Ishikawa (cell line): ENCODE measurements around the gene TMEM222.
A peak's percentile ranks its signal among the peaks of the same experiment; 100 is the strongest.

ENCODE experiments used
- CEBPB ChIP-seq: IDR thresholded peaks from 2 replicates; pipeline ENCODE4 v1.6.1; 2012
- CREB1 ChIP-seq: IDR thresholded peaks from 2 replicates; pipeline ENCODE4 v1.6.1; 2012; ENCODE audit warnings: low read depth
- EGR1 ChIP-seq: IDR thresholded peaks from 2 replicates; pipeline ENCODE4 v1.6.1; 2012
- EP300 ChIP-seq: IDR thresholded peaks from 2 replicates; pipeline ENCODE4 v1.6.1; 2012; ENCODE audit warnings: borderline replicate concordance
- FOXM1 ChIP-seq: IDR thresholded peaks from 2 replicates; pipeline ENCODE4 v1.6.1; 2012; ENCODE audit warnings: low read depth, borderline replicate concordance
- NFIC ChIP-seq: IDR thresholded peaks from 2 replicates; pipeline ENCODE4 v1.6.1; 2012
- RAD21 ChIP-seq: IDR thresholded peaks from 2 replicates; pipeline ENCODE4 v1.6.1; 2012; ENCODE audit warnings: low read depth
- TAF1 ChIP-seq: IDR thresholded peaks from 2 replicates; pipeline ENCODE4 v1.6.1; 2012; ENCODE audit warnings: low read depth, mild to moderate bottlenecking
- TCF12 ChIP-seq: IDR thresholded peaks from 2 replicates; pipeline ENCODE4 v1.6.1; 2012; ENCODE audit warnings: low read depth
- TEAD4 ChIP-seq: IDR thresholded peaks from 2 replicates; pipeline ENCODE4 v1.6.1; 2012
- YY1 ChIP-seq: IDR thresholded peaks from 2 replicates; pipeline ENCODE4 v1.6.1; 2012; ENCODE audit warnings: low read depth
- ZBTB7A ChIP-seq: IDR thresholded peaks from 2 replicates; pipeline ENCODE4 v1.6.1; 2012; ENCODE audit warnings: low read depth
- TF ChIP-seq, protein P1 (sequence below): IDR thresholded peaks from 2 replicates; pipeline ENCODE4 v1.6.1; 2012
- TF ChIP-seq, protein P2 (sequence below): IDR thresholded peaks from 2 replicates; pipeline ENCODE4 v1.6.1; 2012
- TF ChIP-seq, protein P3 (sequence below): IDR thresholded peaks from 2 replicates; pipeline ENCODE4 v1.6.1; 2012; ENCODE audit warnings: low read depth, mild to moderate bottlenecking

TMEM222 gene

DNA sequence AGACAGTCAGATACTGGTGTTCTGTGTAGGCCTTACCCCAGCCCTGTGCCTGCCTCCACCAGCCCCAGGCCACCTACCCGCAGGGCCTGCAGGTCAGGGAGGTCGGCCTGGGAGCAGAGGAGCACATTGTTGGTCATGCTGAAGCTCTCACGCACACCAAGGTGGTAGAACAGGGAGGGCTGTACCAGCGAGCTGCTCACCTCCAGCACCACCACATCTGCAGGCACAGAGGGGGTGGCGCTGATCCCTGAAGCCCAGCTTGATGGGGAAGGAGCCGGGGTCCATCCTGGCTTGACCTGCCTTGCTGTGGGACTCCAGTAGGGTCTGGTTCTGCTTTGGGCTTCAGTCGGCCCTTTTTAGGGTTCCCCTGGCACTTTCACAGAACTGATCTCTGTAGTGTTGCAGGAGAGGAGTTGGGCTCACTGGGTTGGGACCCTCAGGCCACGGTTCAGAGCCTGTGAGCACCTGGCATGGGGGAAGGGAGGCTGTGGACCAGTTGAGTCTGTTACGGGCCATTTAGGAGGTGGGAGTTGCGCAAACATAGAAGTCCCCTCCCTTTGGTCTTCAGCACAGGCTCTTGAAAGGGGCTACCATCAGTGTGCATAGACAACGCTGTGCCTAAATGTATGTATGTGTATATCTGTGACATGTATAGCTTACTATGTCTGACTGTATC, 42.9 kb downstream of the TMEM222 start:
- no peak for TF ChIP-seq TEAD4
- no peak for TF ChIP-seq EP300
- no peak for TF ChIP-seq CREB1
- no peak for TF ChIP-seq YY1
- TF ChIP-seq NFIC: no peak
- TF ChIP-seq, protein P1, sequence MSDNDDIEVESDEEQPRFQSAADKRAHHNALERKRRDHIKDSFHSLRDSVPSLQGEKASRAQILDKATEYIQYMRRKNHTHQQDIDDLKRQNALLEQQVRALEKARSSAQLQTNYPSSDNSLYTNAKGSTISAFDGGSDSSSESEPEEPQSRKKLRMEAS: no peak
- TF ChIP-seq, protein P2, sequence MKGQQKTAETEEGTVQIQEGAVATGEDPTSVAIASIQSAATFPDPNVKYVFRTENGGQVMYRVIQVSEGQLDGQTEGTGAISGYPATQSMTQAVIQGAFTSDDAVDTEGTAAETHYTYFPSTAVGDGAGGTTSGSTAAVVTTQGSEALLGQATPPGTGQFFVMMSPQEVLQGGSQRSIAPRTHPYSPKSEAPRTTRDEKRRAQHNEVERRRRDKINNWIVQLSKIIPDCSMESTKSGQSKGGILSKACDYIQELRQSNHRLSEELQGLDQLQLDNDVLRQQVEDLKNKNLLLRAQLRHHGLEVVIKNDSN: no peak
- no peak for TF ChIP-seq FOXM1
- TF ChIP-seq, protein P3, sequence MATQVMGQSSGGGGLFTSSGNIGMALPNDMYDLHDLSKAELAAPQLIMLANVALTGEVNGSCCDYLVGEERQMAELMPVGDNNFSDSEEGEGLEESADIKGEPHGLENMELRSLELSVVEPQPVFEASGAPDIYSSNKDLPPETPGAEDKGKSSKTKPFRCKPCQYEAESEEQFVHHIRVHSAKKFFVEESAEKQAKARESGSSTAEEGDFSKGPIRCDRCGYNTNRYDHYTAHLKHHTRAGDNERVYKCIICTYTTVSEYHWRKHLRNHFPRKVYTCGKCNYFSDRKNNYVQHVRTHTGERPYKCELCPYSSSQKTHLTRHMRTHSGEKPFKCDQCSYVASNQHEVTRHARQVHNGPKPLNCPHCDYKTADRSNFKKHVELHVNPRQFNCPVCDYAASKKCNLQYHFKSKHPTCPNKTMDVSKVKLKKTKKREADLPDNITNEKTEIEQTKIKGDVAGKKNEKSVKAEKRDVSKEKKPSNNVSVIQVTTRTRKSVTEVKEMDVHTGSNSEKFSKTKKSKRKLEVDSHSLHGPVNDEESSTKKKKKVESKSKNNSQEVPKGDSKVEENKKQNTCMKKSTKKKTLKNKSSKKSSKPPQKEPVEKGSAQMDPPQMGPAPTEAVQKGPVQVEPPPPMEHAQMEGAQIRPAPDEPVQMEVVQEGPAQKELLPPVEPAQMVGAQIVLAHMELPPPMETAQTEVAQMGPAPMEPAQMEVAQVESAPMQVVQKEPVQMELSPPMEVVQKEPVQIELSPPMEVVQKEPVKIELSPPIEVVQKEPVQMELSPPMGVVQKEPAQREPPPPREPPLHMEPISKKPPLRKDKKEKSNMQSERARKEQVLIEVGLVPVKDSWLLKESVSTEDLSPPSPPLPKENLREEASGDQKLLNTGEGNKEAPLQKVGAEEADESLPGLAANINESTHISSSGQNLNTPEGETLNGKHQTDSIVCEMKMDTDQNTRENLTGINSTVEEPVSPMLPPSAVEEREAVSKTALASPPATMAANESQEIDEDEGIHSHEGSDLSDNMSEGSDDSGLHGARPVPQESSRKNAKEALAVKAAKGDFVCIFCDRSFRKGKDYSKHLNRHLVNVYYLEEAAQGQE: no peak
- no peak for TF ChIP-seq CEBPB
- no peak for TF ChIP-seq EGR1
- no peak for TF ChIP-seq TCF12
- no peak for TF ChIP-seq RAD21
- no peak for TF ChIP-seq ZBTB7A
- TF ChIP-seq TAF1: no peak

DNA sequence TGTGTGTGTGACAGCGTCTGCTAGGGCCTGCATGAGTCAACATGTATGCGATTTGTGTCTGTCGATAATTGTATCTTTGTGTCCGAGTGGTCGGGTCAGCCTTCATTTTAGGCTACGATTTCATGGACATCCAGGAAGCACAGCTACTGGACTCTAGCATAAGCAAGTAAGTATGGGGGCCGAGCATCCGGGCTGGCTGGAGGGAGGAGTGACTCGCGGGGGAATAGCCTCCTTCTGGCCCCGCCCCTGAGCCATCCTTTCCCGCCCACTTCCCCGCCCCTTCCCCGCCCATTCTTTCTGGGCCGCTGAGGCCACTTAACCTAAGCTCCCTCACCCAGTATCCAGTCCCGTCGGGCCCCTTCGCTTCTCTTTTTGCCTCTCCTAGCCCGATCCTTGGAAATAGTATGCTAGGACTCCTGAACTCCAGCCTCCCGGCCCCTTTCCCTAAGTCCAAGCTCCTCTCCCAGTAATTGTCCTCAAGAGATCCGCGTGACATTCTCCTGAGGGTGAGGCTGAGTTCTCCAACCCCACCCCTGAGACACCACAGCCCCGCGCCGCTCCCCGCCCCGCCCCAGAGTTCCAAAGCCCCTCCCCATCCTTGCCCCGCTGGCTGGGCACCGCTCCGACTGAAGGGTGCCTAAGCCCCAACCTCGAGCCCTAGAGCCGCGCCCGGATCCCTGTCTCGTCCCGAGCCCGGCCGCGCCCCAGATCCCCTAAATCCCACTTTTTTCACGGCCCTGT, 43.6 kb downstream of the TMEM222 start:
- TF ChIP-seq TAF1 (0 out of 2 replicates have a peak, but pooled peaks have one; percentile 8), YY1 (no peak), EP300 (peak; percentile 58; the same call in 1 of the 2 replicates), ZBTB7A (peak; percentile 72)
- TF ChIP-seq, protein P1: no peak

DNA sequence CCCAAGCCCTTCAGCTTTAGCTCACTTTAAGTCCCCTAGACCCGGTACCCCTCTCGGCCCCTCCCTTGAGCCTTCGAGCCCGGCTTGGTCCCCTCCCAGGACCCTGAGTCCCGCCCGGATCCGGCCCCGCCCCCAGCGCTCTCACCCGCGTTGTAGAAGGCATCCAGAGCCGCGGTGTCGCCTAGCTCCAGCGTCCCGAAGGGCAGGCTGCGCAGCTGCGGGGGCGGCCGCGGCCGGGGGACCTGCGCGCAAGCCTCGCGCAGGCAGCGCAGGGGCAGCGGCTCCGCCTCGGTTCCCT, 44.1 kb downstream of the TMEM222 start:
- TF ChIP-seq CEBPB (no peak), EGR1 (peak; percentile 89), RAD21 (no peak), CREB1 (no peak)
- TF ChIP-seq, protein P2: no peak

DNA sequence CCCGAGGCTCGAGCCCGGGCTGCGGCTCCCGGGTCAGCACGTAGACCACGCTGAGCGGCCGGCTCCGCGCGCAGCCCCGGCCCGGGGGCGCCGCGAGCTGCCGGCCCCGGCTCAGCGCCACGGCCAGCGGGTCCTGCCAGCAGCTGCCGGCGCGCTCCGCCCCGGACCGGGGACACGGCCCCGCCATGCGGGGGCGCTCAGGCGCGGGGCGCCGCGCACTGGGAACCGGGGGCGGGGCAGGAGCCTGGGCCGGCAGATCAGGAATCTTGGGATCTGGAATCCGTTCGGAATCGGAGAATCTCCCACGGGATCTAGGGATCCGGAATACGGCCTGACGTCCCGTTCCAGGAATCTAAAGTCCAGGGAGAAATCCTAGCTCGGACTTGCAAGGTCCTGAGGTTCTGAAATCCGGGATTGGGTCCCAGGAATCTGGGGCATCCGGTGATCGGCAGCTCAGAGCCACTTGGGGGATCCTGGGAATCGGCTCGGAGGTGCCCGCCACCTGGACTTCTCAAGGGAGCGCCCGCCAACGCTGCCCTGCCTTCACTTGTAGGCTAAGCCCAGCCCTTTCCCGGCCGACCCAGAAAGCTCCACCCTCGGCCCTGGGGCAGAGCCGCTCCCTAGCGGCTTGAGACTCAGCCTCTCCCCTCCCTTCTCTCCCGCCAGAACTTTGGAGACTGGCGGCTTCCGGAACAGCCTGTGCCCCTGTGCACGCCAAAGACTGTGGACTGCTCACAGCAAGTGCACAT, 44.6 kb downstream of the TMEM222 start, which contains the start of gene MAP3K6:
MAP3K6 (minus strand) TSS at position 551 of the 749 bp plus-strand sequence; CDS start at position 187, 364 bp downstream.
- TF ChIP-seq RAD21 (peak; percentile 14; the same call in 1 of the 2 replicates), TCF12 (no peak), CEBPB (no peak), TAF1 (peak; percentile 67), YY1 (0 out of 2 replicates have a peak, but pooled peaks have one; percentile 8), TEAD4 (no peak), CREB1 (no peak), EP300 (no peak; the same call in 1 of the 2 replicates), NFIC (0 out of 2 replicates have a peak, but pooled peaks have one; percentile 8), FOXM1 (no peak), EGR1 (peak; percentile 25; the same call in 1 of the 2 replicates), ZBTB7A (no peak)
- TF ChIP-seq, protein P3: no peak
- TF ChIP-seq, protein P1: peak; percentile 1; the same call in 1 of the 2 replicates
- TF ChIP-seq, protein P2: 0 out of 2 replicates have a peak, but pooled peaks have one; percentile 1
